ENCODE results near the gene MLYCD.

DNA sequence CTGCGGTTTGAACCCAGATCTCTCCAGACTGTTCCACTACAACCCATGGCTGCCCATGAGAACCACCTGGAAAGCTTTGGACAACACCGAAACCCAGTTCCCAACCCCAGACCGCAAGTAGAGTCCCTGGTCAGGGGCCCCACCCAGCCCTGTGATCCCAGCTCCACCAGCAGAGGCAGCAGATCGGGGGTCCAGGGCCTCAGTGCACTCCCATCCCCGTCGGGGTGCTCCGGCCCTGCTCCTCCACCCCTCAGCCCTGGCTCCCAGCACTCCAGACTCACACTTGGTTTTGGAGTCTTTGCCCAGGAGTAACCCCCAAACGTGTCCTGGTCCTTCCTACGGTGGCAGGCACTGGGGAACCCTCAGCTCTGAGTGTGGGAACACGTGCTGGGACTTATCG lies 33.4 kb downstream of the MLYCD start:
- no peak for TF ChIP-seq GATA3 (IDR thresholded peaks at IDR 0.05; ENCODE audit: low read depth, low read length)
- no peak for TF ChIP-seq GATA2 (IDR thresholded peaks at IDR 0.05; ENCODE audit: low read depth, low read length)
